ENCODE results near the gene CHST15.

Gene CHST15

GRCh38 chr10:124035306-124035927, 58.0 kb downstream of the CHST15 start:
- TF ChIP-seq CTCF (IDR thresholded peaks at IDR 0.05): no peak

GRCh38 chr10:124033887-124034218, 59.5 kb downstream of the CHST15 start:
- no peak for TF ChIP-seq CTCF (IDR thresholded peaks at IDR 0.05)

GRCh38 chr10:124032971-124033886, 60.2 kb downstream of the CHST15 start:
- no peak for TF ChIP-seq CTCF (IDR thresholded peaks at IDR 0.05)

GRCh38 chr10:124032087-124032935, 61.1 kb downstream of the CHST15 start:
- no peak for TF ChIP-seq CTCF (IDR thresholded peaks at IDR 0.05)

GRCh38 chr10:124030492-124031110, 62.8 kb downstream of the CHST15 start:
- no peak for TF ChIP-seq CTCF (IDR thresholded peaks at IDR 0.05)

- no peak for TF ChIP-seq CTCF (IDR thresholded peaks at IDR 0.05)
Observed at GRCh38 chr10:124030061-124030460, 63.3 kb downstream of the CHST15 start.

- no peak for TF ChIP-seq CTCF (IDR thresholded peaks at IDR 0.05)
Observed at GRCh38 chr10:124029559-124029958, 63.8 kb downstream of the CHST15 start.
